ENCODE measurements around the gene RAB4B. TPM values are rescaled to one million over a fixed set of nuclear protein-coding genes. Genes with fewer than 3 reads are reported as not detected.
A peak's percentile ranks its signal among the peaks of the same experiment; 100 is the strongest.

RAB4B gene
- total RNA-seq, 1 donor from 2014 or later, result 14.5 TPM

- Mint-ChIP-seq H3K27me3 (ENCODE audit: low read depth) (no peaks in the 10 kb centered on the region), H3K4me1 (peaks cover 8% of the 10 kb centered on the region), H3K4me3 (no peak within 1 kb of the TSS), H3K9me3 (peaks cover 5% of the 10 kb centered on the region), H3K27ac (peak within 1 kb of the TSS; percentile 44), H3K36me3 (peaks cover 11% of the 10 kb centered on the region)
- no peak for DNase-seq (ENCODE audit: low spot score in 2 of 2, unreplicated experiment in 2 of 2)
- TF ChIP-seq CTCF (IDR thresholded peaks at IDR 0.05; ENCODE audit: unreplicated experiment), result no peak
These were observed 3.0 kb upstream of the RAB4B start, which contains the start of gene MIA for GRCh38 chr19:40774916-40775631. Gene MIA, plus strand, starts transcription at chr19:40775521. Its CDS starts 22 bp downstream, at chr19:40775543.

- Mint-ChIP-seq H3K36me3 (peaks cover 9% of the 10 kb centered on the region), H3K9me3 (peaks cover 5% of the 10 kb centered on the region), H3K4me3 (no peak overlapping the region), H3K27me3 (ENCODE audit: low read depth) (no peaks in the 10 kb centered on the region), H3K27ac (peak overlapping the region; percentile 44), H3K4me1 (peaks cover 8% of the 10 kb centered on the region)
- TF ChIP-seq CTCF (IDR thresholded peaks at IDR 0.05; ENCODE audit: unreplicated experiment), result no peak
- no peak for DNase-seq (ENCODE audit: low spot score in 2 of 2, unreplicated experiment in 2 of 2)
These were observed 2.4 kb upstream of the RAB4B start for GRCh38 chr19:40775632-40776022.

GRCh38 chr19:40776364-40776763 is 1.7 kb upstream of the RAB4B start:
- Mint-ChIP-seq H3K27me3 (ENCODE audit: low read depth) (no peaks in the 10 kb centered on the region), H3K4me3 (no peak overlapping the region), H3K36me3 (peaks cover 3% of the 10 kb centered on the region), H3K27ac (no peak overlapping the region), H3K9me3 (no peaks in the 10 kb centered on the region), H3K4me1 (peaks cover 8% of the 10 kb centered on the region)
- DNase-seq (ENCODE audit: low spot score in 2 of 2, unreplicated experiment in 2 of 2), result no peak
- TF ChIP-seq CTCF (IDR thresholded peaks at IDR 0.05; ENCODE audit: unreplicated experiment), result no peak

GRCh38 chr19:40776932-40777644 is 959 bp upstream of the RAB4B start:
- Mint-ChIP-seq H3K9me3 (no peaks in the 10 kb centered on the region), H3K4me1 (peaks cover 8% of the 10 kb centered on the region), H3K27ac (peak overlapping the region; percentile 100), H3K27me3 (ENCODE audit: low read depth) (no peaks in the 10 kb centered on the region), H3K36me3 (peaks cover under 1% of the 10 kb centered on the region), H3K4me3 (peak overlapping the region; percentile 80)
- DNase-seq (ENCODE audit: low spot score in 2 of 2, unreplicated experiment in 2 of 2), result peak; percentile 76 to 91
- TF ChIP-seq CTCF (IDR thresholded peaks at IDR 0.05; ENCODE audit: unreplicated experiment), result no peak

GRCh38 chr19:40777645-40777936 is 456 bp upstream of the RAB4B start:
- H3K4me1 Mint-ChIP-seq, result peaks cover 8% of the 10 kb centered on the region
- no peak for TF ChIP-seq CTCF (IDR thresholded peaks at IDR 0.05; ENCODE audit: unreplicated experiment)
- no peaks in the 10 kb centered on the region for H3K27me3 Mint-ChIP-seq (ENCODE audit: low read depth)
- H3K27ac Mint-ChIP-seq, result peak overlapping the region; percentile 100
- H3K36me3 Mint-ChIP-seq, result no peaks in the 10 kb centered on the region
- H3K9me3 Mint-ChIP-seq, result no peaks in the 10 kb centered on the region
- peak overlapping the region; percentile 80 for H3K4me3 Mint-ChIP-seq
- no peak for DNase-seq (ENCODE audit: low spot score in 2 of 2, unreplicated experiment in 2 of 2)
